HG02938 (cell line): Measurements from ENCODE around the gene SRGAP2B.
"Not testable (repeated sequence)": the region's sequence is repeated elsewhere in the genome, so short reads cannot be mapped to it uniquely, and the experiment has no call there.

ENCODE experiments used
- ATAC-seq: cut with Tn5 transposase; IDR thresholded peaks from one replicate; pipeline ENCODE4 v1.9.1; 2021; ENCODE audit warnings: mild to moderate bottlenecking, moderate library complexity; ENCODE audit not compliant: unreplicated experiment

The SRGAP2B gene

GRCh38 chr1:144961604-144962583, 133.2 kb downstream of the SRGAP2B start:
- ATAC-seq: not testable (repeated sequence)

DNA sequence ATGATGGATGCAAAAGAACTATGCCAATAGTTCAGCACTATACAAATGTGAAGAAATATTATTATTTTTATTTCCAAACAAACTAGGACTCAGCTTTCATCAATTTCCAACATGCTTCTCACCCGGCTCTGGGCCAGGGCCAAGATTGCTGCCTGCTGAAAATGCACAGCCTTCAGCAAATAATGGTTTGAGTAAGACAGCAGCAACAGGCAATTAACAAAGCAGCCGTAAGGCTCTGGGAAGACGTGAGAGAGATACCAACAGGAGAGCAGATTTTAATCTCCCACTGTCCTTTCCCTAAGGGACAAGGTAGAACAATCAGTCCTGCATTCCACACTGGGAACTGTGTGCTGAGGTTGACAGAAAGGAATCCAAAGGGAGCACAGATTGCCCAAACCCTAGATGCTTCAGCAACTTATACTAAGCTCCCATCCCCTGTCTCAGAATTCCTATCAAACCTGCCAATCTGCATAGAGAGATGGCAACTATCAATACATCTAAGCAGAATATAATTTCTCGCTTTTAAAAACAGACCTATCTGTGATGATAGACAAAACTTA, 134.1 kb downstream of the SRGAP2B start:
- not testable (repeated sequence) for ATAC-seq

DNA sequence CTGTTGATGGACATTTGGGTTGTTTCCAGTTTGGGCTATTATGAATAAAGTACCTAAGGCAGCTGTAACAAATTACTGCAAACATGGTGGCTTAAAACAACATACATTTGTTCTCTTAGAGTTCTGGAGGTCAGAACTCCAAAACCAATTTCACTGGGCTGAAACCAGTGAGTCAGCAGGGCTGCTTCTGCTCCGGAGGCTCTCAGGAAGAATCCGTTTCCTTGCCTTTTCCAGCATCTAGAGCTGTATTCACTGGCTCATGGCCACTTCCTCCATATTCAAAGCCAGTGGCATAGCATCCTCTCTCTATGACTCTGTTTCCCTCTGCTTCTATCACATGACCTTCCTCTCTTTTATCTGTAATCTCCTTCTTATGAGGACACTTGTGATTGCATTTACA, 146.7 kb downstream of the SRGAP2B start:
- ATAC-seq: not testable (repeated sequence)

- not testable (repeated sequence) for ATAC-seq
Observed at GRCh38 chr1:144947495-144947894, 147.6 kb downstream of the SRGAP2B start.

GRCh38 chr1:144946525-144947480, 148.3 kb downstream of the SRGAP2B start:
- ATAC-seq: not testable (repeated sequence)

DNA sequence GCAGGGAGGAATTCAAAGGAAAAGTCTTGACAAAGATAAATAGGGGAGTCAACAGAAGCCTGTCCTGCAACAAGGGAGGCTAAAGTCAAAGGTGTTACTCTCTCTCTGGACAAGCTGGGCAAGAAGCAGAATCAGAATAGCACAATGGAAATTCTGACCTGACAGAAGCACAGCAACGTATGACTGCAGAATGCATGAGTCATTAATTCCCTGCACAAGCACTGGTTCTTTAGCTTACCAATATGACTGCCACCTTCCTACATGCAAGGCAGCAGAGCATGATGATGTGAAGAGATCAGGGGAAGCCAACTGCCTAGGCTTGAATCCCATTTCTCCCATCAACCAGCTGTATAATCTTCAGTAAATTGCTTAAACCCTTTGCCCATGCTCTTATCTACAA, 153.4 kb downstream of the SRGAP2B start:
- peak; percentile 68 for ATAC-seq

DNA sequence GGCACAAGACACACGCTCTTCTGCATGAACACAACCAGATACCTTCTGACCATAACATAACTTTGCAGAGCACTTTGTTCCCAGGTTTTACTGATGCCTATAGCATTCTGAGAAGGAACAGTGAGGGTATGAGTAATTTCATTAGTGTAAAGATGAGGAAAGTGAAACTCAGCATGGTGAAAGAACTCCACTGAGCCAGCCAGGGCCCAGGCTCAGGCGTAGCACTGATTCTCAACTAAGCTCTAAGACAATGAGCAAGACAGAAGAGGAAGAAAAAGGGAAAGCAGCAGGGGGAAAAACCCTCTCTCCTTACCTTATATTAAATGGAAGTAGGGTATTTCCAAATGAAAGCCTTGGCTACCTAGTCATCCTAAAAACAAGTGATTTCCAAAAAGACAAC, 155.1 kb downstream of the SRGAP2B start:
- peak; percentile 72 for ATAC-seq

GRCh38 chr1:144938627-144939026, 156.5 kb downstream of the SRGAP2B start:
- ATAC-seq: not testable (repeated sequence)

GRCh38 chr1:144936186-144936732, 158.9 kb downstream of the SRGAP2B start:
- ATAC-seq: not testable (repeated sequence)

DNA sequence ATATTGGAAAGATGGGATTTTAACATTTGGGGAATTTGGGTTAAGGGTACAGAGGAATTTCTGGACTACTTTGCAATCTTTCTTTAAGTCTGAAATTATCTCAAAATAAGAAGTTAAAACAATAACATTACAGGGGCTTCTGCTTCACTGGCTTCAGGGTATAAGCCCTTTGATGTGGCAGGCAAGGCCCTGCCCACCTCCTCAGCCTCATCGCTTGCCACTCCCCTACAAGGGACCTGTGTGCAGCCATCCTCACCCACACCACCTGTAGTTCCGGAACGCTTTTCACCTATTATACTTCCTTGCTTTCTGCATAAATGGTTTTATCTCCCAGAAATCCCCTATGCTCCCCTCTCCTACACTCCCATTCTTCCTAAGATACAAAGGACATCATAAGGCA, 159.8 kb downstream of the SRGAP2B start:
- ATAC-seq: not testable (repeated sequence)

DNA sequence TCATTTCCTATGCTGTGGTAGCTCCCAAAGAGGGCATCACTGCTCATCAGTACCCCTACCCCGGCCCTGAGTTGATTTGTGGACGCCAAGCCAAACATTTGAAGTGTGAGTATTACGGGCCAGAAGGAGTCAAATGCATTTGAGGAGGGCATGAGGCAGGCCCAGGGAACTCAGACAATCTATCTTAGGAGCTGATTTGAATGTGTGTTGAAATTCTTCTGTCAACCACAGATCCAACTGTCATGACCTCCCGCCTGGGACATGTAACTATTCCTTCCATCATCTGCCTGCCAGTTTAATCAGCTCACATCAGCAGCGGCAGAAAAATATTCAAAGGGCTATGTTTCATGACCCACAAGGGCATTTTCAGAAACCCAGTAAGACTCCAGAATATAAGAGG, 162.1 kb downstream of the SRGAP2B start:
- not testable (repeated sequence) for ATAC-seq

DNA sequence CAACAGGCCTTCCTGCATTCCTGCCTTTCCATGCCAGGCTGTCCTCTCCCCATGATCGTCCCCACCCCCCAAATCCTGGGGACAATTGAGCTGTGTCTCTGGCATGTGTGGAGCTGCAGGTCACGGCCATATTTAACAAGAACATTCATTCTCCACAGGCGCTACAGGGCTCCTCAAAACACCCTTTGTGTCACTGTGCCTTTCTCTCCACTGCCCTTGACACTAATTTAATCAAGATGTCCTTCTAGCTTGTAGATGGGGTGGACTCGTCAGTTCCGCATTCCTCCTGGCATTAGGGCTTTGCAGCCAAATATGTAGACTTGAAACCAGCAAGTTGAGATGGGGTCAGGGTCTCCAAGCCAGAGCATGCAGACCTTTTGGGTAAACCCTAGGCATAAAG, 163.0 kb downstream of the SRGAP2B start:
- ATAC-seq: not testable (repeated sequence)

- ATAC-seq: not testable (repeated sequence)
Observed at GRCh38 chr1:144931553-144931952, 163.6 kb downstream of the SRGAP2B start.

DNA sequence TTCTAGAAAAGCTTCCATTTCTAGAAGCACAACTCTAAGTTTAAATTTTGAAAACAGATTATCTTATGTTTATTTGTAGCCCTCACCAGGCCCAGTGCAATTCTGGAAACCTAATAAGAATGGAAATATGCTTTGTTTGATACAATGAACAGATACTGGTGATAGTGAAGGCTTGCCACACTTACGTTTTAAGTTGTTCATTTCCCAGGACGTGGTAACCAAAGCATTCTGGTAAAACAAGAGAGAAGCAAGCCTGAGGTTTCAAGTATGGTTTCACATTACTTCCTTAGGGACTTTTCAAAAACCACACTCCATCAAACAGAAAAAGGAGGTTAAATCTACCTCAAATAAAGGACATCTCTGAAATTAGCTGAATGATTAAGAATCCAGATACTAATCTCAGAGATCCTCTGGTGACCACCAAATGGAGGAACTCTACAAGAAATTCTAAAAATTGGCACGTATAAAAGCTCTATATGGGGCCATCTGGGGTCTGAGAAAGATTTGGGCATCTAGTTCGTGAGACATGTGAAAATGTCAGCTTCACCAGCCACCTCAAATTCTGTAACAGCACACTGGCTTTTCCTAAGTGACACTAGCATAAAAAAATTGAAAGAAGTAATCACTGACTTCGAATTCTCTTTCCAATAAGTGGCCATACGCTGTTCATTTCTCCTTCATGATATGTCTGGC, 164.9 kb downstream of the SRGAP2B start:
- ATAC-seq: not testable (repeated sequence)

DNA sequence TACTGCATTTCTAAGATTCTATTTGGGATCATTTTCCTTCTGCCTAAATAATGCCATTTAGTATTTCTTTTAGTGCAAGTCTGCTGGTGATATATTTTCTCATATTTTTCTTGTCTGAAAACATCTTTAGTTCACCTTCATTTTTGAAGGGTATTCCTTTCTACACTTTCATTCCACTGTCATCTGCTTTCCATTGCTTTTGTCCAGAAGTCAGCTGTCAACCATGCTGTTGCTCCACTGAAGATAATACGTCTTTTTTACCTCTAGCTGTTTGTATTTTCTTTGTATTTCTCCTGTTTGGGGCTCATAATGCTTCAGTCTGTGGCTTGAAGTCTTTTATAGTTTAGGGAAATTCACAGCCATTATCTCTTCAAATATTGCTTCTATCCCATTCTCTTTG, 167.8 kb downstream of the SRGAP2B start:
- not testable (repeated sequence) for ATAC-seq

GRCh38 chr1:144923640-144924039, 171.5 kb downstream of the SRGAP2B start:
- not testable (repeated sequence) for ATAC-seq

DNA sequence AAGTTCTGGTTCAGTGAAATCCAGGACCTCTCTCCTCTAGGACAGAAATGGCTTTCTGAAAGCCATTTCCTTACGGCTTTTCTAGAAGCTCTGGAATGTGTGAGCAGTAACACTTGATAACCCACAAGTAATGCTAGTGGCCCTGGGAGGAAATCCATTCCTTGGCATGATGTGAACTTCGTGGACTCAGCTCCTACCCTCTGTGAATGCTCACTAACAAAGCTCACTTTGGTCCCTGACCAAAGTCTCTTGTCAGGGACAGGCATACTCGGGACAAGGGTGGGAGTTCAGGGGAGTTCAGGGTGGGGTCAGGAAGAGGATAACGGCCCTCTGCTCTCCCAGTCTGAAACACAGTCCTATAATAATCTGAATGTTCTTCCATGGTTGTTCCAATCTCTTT, 172.3 kb downstream of the SRGAP2B start:
- not testable (repeated sequence) for ATAC-seq

DNA sequence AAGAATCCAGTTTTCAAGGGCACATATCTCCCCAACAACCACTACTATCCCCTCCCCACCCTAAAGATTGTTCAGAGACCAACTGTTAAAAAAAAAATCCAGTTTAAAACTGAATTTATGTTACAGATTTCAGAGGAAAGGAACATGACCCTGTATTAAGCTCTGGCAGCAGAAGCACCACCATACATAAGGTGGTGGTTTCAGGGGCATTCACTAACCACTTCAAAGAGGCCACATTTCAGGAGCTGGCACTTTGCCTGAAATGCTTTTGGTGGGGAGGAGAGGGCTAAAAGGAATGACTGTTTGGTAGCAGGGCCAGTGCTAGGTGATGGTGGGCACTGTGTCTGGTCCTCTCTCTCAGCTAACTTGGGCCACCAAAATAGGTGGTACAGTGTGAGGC, 176.0 kb downstream of the SRGAP2B start:
- not testable (repeated sequence) for ATAC-seq

DNA sequence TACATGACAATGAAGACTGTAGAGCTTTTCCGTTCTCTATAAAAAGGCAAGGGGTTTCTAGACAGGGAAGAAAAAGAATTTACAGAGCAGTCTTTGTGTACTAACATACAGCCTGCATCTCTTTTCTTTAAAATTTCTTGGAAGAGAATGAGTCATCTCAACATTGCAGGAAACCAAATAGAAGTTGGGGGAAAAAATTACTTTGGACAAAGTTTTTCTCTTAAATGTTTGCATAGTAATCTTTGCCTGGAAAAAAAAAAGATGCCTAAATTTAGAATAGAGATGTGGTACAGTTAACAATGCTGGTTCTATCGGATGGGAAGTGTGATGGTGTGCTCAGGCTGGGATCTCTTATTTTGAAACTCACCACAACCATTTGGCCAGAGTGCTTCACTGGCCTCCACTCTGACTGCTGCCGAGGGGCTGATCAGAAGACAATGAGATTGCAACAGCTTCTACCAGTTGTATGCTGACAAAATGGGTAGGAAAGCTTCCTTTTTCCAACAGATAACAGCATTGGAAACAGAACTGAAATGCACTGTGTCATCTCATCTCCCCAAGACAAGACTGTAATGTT, 177.0 kb downstream of the SRGAP2B start:
- not testable (repeated sequence) for ATAC-seq
